Type B pancreatic cell (in vitro differentiated cells): ENCODE measurements around the gene TNRC6B. TPM values are rescaled to one million over a fixed set of nuclear protein-coding genes. Genes with fewer than 3 reads are reported as not detected.

ENCODE experiments used
- DNase-seq: peaks from one replicate; pipeline ENCODE4 v3.0.0; 2021; ENCODE audit warnings: mixed read lengths; ENCODE audit not compliant: unreplicated experiment; ENCODE audit errors: extremely low spot score
- H3K27ac Mint-ChIP-seq: 2 replicates; pipeline ENCODE4 v1.8.0; 2021; ENCODE audit warnings: mild to moderate bottlenecking, mixed read lengths
- H3K27me3 Mint-ChIP-seq: 2 replicates; pipeline ENCODE4 v1.8.0; 2021; ENCODE audit warnings: mixed read lengths
- H3K36me3 Mint-ChIP-seq: 2 replicates; pipeline ENCODE4 v1.8.0; 2021; ENCODE audit warnings: mixed read lengths
- H3K4me1 Mint-ChIP-seq: one replicate; pipeline ENCODE4 v1.8.0; 2021; ENCODE audit warnings: mixed read lengths; ENCODE audit not compliant: unreplicated experiment
- H3K4me3 Mint-ChIP-seq: 2 replicates; pipeline ENCODE4 v1.8.0; 2021; ENCODE audit warnings: mild to moderate bottlenecking, mixed read lengths
- H3K9me3 Mint-ChIP-seq: 2 replicates; pipeline ENCODE4 v1.8.0; 2021; ENCODE audit warnings: mixed read lengths
- CTCF ChIP-seq: fragments of 200-600 bp; sonication (generic); conservative IDR thresholded peaks from 2 replicates; pipeline ENCODE4 v1.5.0; 2021; ENCODE audit warnings: antibody characterized with exemption, mild to moderate bottlenecking
- total RNA-seq: library from RNA; stranded (reverse); gene quantifications from 2 replicates; pipeline ENCODE4 v1.2.1, GENCODE V29; 2021; ENCODE audit warnings: low replicate concordance

Gene TNRC6B
- total RNA-seq, 1 donor from 2014 or later = 50.7 TPM

- no peak overlapping the region for H3K4me3 Mint-ChIP-seq
- peaks cover 34% of the 10 kb centered on the region for H3K36me3 Mint-ChIP-seq
Measured at GRCh38 chr22:40290516-40290915, 112.8 kb downstream of the TNRC6B start.

GRCh38 chr22:40294696-40295095 lies 117.0 kb downstream of the TNRC6B start:
- H3K27me3 Mint-ChIP-seq = no peaks in the 10 kb centered on the region
- H3K9me3 Mint-ChIP-seq = no peaks in the 10 kb centered on the region
- H3K27ac Mint-ChIP-seq = no peak overlapping the region
- peaks cover 24% of the 10 kb centered on the region for H3K36me3 Mint-ChIP-seq
- no peaks in the 10 kb centered on the region for H3K4me1 Mint-ChIP-seq
- H3K4me3 Mint-ChIP-seq = no peak overlapping the region
- TF ChIP-seq CTCF = no peak
- no peak for DNase-seq

More at GRCh38 chr22:40290516-40290915, 112.8 kb downstream of the TNRC6B start:
- no peak for TF ChIP-seq CTCF
- Mint-ChIP-seq H3K9me3 (no peaks in the 10 kb centered on the region), H3K4me1 (no peaks in the 10 kb centered on the region), H3K27ac (no peak overlapping the region), H3K27me3 (no peaks in the 10 kb centered on the region)
- no peak for DNase-seq

GRCh38 chr22:40300316-40300715 lies 122.6 kb downstream of the TNRC6B start:
- H3K4me3 Mint-ChIP-seq = no peak overlapping the region

GRCh38 chr22:40300884-40301672 lies 123.4 kb downstream of the TNRC6B start:
- no peaks in the 10 kb centered on the region for H3K4me1 Mint-ChIP-seq
- H3K36me3 Mint-ChIP-seq = peaks cover 23% of the 10 kb centered on the region
- H3K9me3 Mint-ChIP-seq = no peaks in the 10 kb centered on the region
- DNase-seq = no peak
- H3K4me3 Mint-ChIP-seq = no peak overlapping the region
- no peak overlapping the region for H3K27ac Mint-ChIP-seq
- no peaks in the 10 kb centered on the region for H3K27me3 Mint-ChIP-seq
- TF ChIP-seq CTCF = no peak

More at GRCh38 chr22:40300316-40300715, 122.6 kb downstream of the TNRC6B start:
- Mint-ChIP-seq H3K9me3 (no peaks in the 10 kb centered on the region), H3K4me1 (no peaks in the 10 kb centered on the region), H3K27me3 (no peaks in the 10 kb centered on the region), H3K27ac (no peak overlapping the region), H3K36me3 (peaks cover 29% of the 10 kb centered on the region)
- TF ChIP-seq CTCF = no peak
- DNase-seq = no peak

- Mint-ChIP-seq H3K36me3 (peaks cover 17% of the 10 kb centered on the region), H3K27ac (no peak overlapping the region), H3K4me1 (no peaks in the 10 kb centered on the region), H3K27me3 (no peaks in the 10 kb centered on the region), H3K9me3 (no peaks in the 10 kb centered on the region), H3K4me3 (no peak overlapping the region)
- TF ChIP-seq CTCF = no peak
- no peak for DNase-seq
Measured at GRCh38 chr22:40302149-40302548, 124.4 kb downstream of the TNRC6B start.
